H1 (cell line): ENCODE results near the gene RPS5. TPM values are rescaled to one million over a fixed set of nuclear protein-coding genes. Genes with fewer than 3 reads are reported as not detected.

Source experiments
- CTCF ChIA-PET: fragments of 300-600 bp; sonication (Branson Sonifier 250); formaldehyde crosslinking; loops from one replicate; lab custom pipeline; 2021; ENCODE audit not compliant: partially characterized antibody; lab: Charles Lee
- POLR2A ChIA-PET: fragments of 300-600 bp; sonication (Branson Sonifier 250); formaldehyde crosslinking; loops from one replicate; lab custom pipeline; 2021; ENCODE audit warnings: inconsistent platforms; ENCODE audit not compliant: partially characterized antibody; lab: Charles Lee
- DNase-seq, 2 experiments: peaks; one replicate each; pipeline versions ENCODE4 v3.0.0 to v3.0.0-alpha.2; 2010 to 2022; ENCODE audit warnings: low spot score in 2 of 2, low read depth in 1 of 2, mixed read lengths in 1 of 2
- FAIRE-seq: peaks from 2 replicates; lab custom pipeline; 2011; peaks lifted over from hg19 to GRCh38; lab: Jason Lieb, UNC
- H2AFZ ChIP-seq: 2 replicates; pipeline ENCODE4 v1.8.1; 2012; ENCODE audit warnings: low read length, inconsistent platforms
- H2AK5ac ChIP-seq: 2 replicates; pipeline ENCODE4 v1.6.1; 2013; ENCODE audit warnings: low read depth, low read length
- H2BK120ac ChIP-seq: replicated peaks from 2 replicates; pipeline ENCODE3; 2013; ENCODE audit warnings: low read depth, low read length, inconsistent platforms
- H2BK12ac ChIP-seq: 2 replicates; pipeline ENCODE4 v1.6.1; 2013; ENCODE audit warnings: low read depth, low read length
- H2BK15ac ChIP-seq: 2 replicates; pipeline ENCODE4 v1.6.1; 2013; ENCODE audit warnings: low read length
- H2BK20ac ChIP-seq: 2 replicates; pipeline ENCODE4 v1.6.1; 2013; ENCODE audit warnings: low read length
- H2BK5ac ChIP-seq: 2 replicates; pipeline ENCODE4 v1.6.1; 2013; ENCODE audit warnings: low read depth, low read length
- H3K14ac ChIP-seq: 2 replicates; pipeline ENCODE4 v1.6.1; 2013; ENCODE audit warnings: inconsistent platforms; ENCODE audit not compliant: insufficient read length
- H3K18ac ChIP-seq: 2 replicates; pipeline ENCODE4 v1.6.1; 2013; ENCODE audit warnings: low read length; ENCODE audit errors: extremely low read depth
- H3K23ac ChIP-seq: 2 replicates; pipeline ENCODE4 v1.6.1; 2013; ENCODE audit warnings: inconsistent platforms; ENCODE audit not compliant: insufficient read length
- H3K23me2 ChIP-seq: 2 replicates; pipeline ENCODE4 v1.6.1; 2013; ENCODE audit warnings: low read depth, low read length
- H3K27ac ChIP-seq: 2 replicates; pipeline ENCODE4 v1.6.1; 2011; ENCODE audit warnings: low read depth, low read length, inconsistent platforms
- H3K27me3 ChIP-seq, 4 experiments: replicated peaks in 1 of 4; 1 replicate in 1 of 4; 2 replicates in 3 of 4; pipeline versions ENCODE4 v1.6.1 to v1.8.1; 2011 to 2013; ENCODE audit warnings: low read length in 3 of 4, mild to moderate bottlenecking in 3 of 4, inconsistent platforms in 2 of 4, mixed read lengths in 2 of 4, moderate library complexity in 1 of 4; ENCODE audit not compliant: control insufficient read depth in 3 of 4, insufficient read depth in 3 of 4; ENCODE audit errors: extremely low read depth in 1 of 4
- H3K36me3 ChIP-seq, 4 experiments: 2 replicates each; pipeline versions ENCODE4 v1.6.1 to v1.8.1; 2011 to 2013; ENCODE audit warnings: mild to moderate bottlenecking in 4 of 4, low read length in 3 of 4, moderate library complexity in 2 of 4, control low read depth in 1 of 4, inconsistent platforms in 1 of 4; ENCODE audit not compliant: insufficient read depth in 4 of 4, control insufficient read depth in 2 of 4
- H3K4ac ChIP-seq: replicated peaks from 2 replicates; pipeline ENCODE3; 2013; ENCODE audit warnings: low read length, low read depth, mixed read lengths, inconsistent platforms; ENCODE audit not compliant: insufficient read length
- H3K4me1 ChIP-seq, 4 experiments: replicated peaks in 1 of 4; 1 replicate in 1 of 4; 2 replicates in 3 of 4; pipeline versions ENCODE4 v1.6.1 to v1.8.1; 2011 to 2013; ENCODE audit warnings: low read length in 3 of 4, inconsistent platforms in 2 of 4, mixed read lengths in 1 of 4; ENCODE audit not compliant: insufficient read depth in 4 of 4, control insufficient read depth in 3 of 4
- H3K4me2 ChIP-seq, 2 experiments: 2 replicates each; pipeline versions ENCODE4 v1.6.1 to v1.8.1; 2011 to 2013; ENCODE audit warnings: low read depth in 2 of 2, low read length in 2 of 2, control low read depth in 1 of 2, inconsistent platforms in 1 of 2, mild to moderate bottlenecking in 1 of 2; ENCODE audit not compliant: insufficient read depth in 1 of 2
- H3K4me3 ChIP-seq, 4 experiments: fragments of 200-600, 300-600 bp in 1 of 4; sonication (generic), shearing (Covaris generic), sonication (Bioruptor Twin) in 1 of 4; 2 replicates each; pipeline versions ENCODE4 v1.5.1 to v1.8.1; 2011 to 2016; ENCODE audit warnings: low read length in 4 of 4, low read depth in 3 of 4, control low read depth in 2 of 4, inconsistent platforms in 2 of 4, mild to moderate bottlenecking in 2 of 4, mixed read lengths in 1 of 4, moderate library complexity in 1 of 4; ENCODE audit not compliant: insufficient read depth in 2 of 4; ENCODE audit errors: extremely low read depth in 1 of 4
- H3K56ac ChIP-seq: replicated peaks from 2 replicates; pipeline ENCODE3; 2013; ENCODE audit warnings: low read depth, mild to moderate bottlenecking, mixed read lengths, low read length, inconsistent platforms; ENCODE audit not compliant: insufficient read length
- H3K79me1 ChIP-seq: 2 replicates; pipeline ENCODE4 v1.6.1; 2013; ENCODE audit warnings: low read depth, low read length, control low read depth
- H3K79me2 ChIP-seq, 2 experiments: 2 replicates each; pipeline versions ENCODE4 v1.6.1 to v1.8.1; 2012 to 2013; ENCODE audit warnings: low read length in 2 of 2, mild to moderate bottlenecking in 2 of 2, inconsistent platforms in 1 of 2; ENCODE audit not compliant: insufficient read depth in 2 of 2, control insufficient read depth in 1 of 2
- H3K9ac ChIP-seq, 4 experiments: replicated peaks in 1 of 4; 1 replicate in 1 of 4; 2 replicates in 3 of 4; pipeline versions ENCODE4 v1.6.1 to v1.8.1; 2011 to 2013; ENCODE audit warnings: low read depth in 3 of 4, low read length in 3 of 4, control low read depth in 2 of 4, mild to moderate bottlenecking in 2 of 4, moderate library complexity in 2 of 4, inconsistent platforms in 1 of 4; ENCODE audit errors: extremely low read depth in 1 of 4
- H3K9me3 ChIP-seq, 2 experiments: 2 replicates each; pipeline versions ENCODE4 v1.6.1 to v1.8.1; 2012 to 2013; ENCODE audit warnings: mild to moderate bottlenecking in 2 of 2, moderate library complexity in 2 of 2, control low read depth in 1 of 2, inconsistent platforms in 1 of 2, low read depth in 1 of 2, low read length in 1 of 2, mixed read lengths in 1 of 2; ENCODE audit not compliant: insufficient read depth in 2 of 2
- H4K20me1 ChIP-seq, 2 experiments: replicated peaks in 1 of 2; 2 replicates each; pipeline versions ENCODE3 to v1.8.1; 2011 to 2013; ENCODE audit warnings: inconsistent platforms in 2 of 2, low read length in 2 of 2, mild to moderate bottlenecking in 1 of 2; ENCODE audit not compliant: insufficient read depth in 2 of 2, control insufficient read depth in 1 of 2
- H4K5ac ChIP-seq: 2 replicates; pipeline ENCODE4 v1.6.1; 2013; ENCODE audit warnings: low read length, low read depth, mixed read lengths, inconsistent platforms; ENCODE audit not compliant: insufficient read length
- H4K8ac ChIP-seq: 2 replicates; pipeline ENCODE4 v1.8.0; 2013; ENCODE audit warnings: mild to moderate bottlenecking, moderate library complexity, low read length, inconsistent platforms; ENCODE audit not compliant: insufficient read depth; ENCODE audit errors: extremely low read depth
- H4K91ac ChIP-seq: replicated peaks from 2 replicates; pipeline ENCODE3; 2013; ENCODE audit warnings: low read length, mixed read lengths, inconsistent platforms; ENCODE audit not compliant: insufficient read length
- CREB1 ChIP-seq: IDR thresholded peaks from 2 replicates; pipeline ENCODE4 v1.6.1; 2012; ENCODE audit warnings: inconsistent platforms
- E2F6 ChIP-seq: IDR thresholded peaks from 2 replicates; pipeline ENCODE4 v1.6.1; 2012; ENCODE audit warnings: inconsistent platforms
- KDM4A ChIP-seq: IDR thresholded peaks from one replicate; pipeline ENCODE4 v1.7.1; 2012; ENCODE audit warnings: low read depth, mild to moderate bottlenecking, moderate library complexity, low read length, inconsistent platforms; ENCODE audit not compliant: severe bottlenecking
- MAX ChIP-seq: IDR thresholded peaks from 2 replicates; pipeline ENCODE4 v1.6.1; 2012; ENCODE audit warnings: inconsistent platforms
- WGBS, 2 experiments: shearing (Covaris generic) in 1 of 2; methylation state at CpG; one replicate each; pipeline versions ENCODE4 v1.1.6 to v1.1.7; 2013 to 2015; ENCODE audit warnings: low lambda C conversion rate in 2 of 2, mixed read lengths in 2 of 2, inconsistent platforms in 1 of 2, low coverage in 1 of 2, missing lambda C conversion rate in 1 of 2; ENCODE audit not compliant: insufficient replicate concordance in 2 of 2, insufficient coverage in 1 of 2, insufficient read length in 1 of 2; ENCODE audit errors: extremely low coverage in 1 of 2, missing lambda C conversion rate in 1 of 2; 5-methylcytosine and 5-hydroxymethylcytosine counted together
- polyA plus RNA-seq, 7 experiments: library from polyadenylated mRNA; depleted of rRNA in 3 of 7; stranded (reverse) in 5 of 7; unstranded in 2 of 7; fragments of >200 nt in 5 of 7; fragments of 200-250 nt in 2 of 7; gene quantifications; 1 replicate in 5 of 7; 2 replicates in 1 of 7; 4 replicates in 1 of 7; pipeline versions ENCODE4 v1.2.1 to v1.2.3, GENCODE V29; 2011 to 2013; ENCODE audit warnings: missing spikeins in 2 of 7, mixed read lengths in 2 of 7
- total RNA-seq: library from RNA; stranded (reverse); fragmentation: NEBNext Ultra II Directional; extraction: Animal tissue kit (Norgen Biotek cat#: 25700); gene quantifications from 2 replicates; pipeline ENCODE4 v1.2.1, GENCODE V29; 2021

Gene RPS5
- total and polyA plus RNA-seq, 2 of the 8 experiments (the other 6 are each of a cell fraction or from before 2014, with no cell fraction given) = 1,557 to 5,731 TPM

- H3K23ac ChIP-seq = no peak overlapping the region
- peak overlapping the region; percentile 6 to 57 (median 22); a peak in 7 of 8 replicates for H3K4me3 ChIP-seq
- H3K9me3 ChIP-seq = no peaks in the 10 kb centered on the region
- no peak overlapping the region for H3K9ac ChIP-seq
- H4K5ac ChIP-seq = no peak overlapping the region
- FAIRE-seq = no peak
- H3K4ac ChIP-seq = no peak overlapping the region
- H4K8ac ChIP-seq = peak overlapping the region; percentile 77
- no peak overlapping the region for H2BK5ac ChIP-seq
- no peak overlapping the region for H2BK120ac ChIP-seq
- peak overlapping the region; percentile 48; the same call in 1 of the 2 replicates for H3K18ac ChIP-seq
- ChIA-PET CTCF (no interaction called here), POLR2A (interaction anchor here (0.6 to 7.2 kb wide), 17 partner anchors 10 to 123 kb away, joined by 3 to 78 read pairs (median 7); partner anchors contain the start of genes RPS5, ZBTB45, ZNF497 and ZNF584)
- H2AK5ac ChIP-seq = no peak overlapping the region
- no peak overlapping the region for H2BK12ac ChIP-seq
- H3K27me3 ChIP-seq = peaks cover 3 to 17% (median 11%) of the 10 kb centered on the region in 4 experiments; a peak in 6 of 7 replicates
- H3K23me2 ChIP-seq = peaks cover 12% of the 10 kb centered on the region
- H3K4me2 ChIP-seq = peak overlapping the region; percentile 63 to 83
- TF ChIP-seq MAX (peak; percentile 44), CREB1 (no peak), KDM4A (peak; percentile 26), E2F6 (peak; percentile 45; the same call in 1 of the 2 replicates)
- no peaks in the 10 kb centered on the region for H3K79me2 ChIP-seq
- H2AFZ ChIP-seq = no peak overlapping the region
- peaks cover 12 to 14% of the 10 kb centered on the region in 2 experiments for H4K20me1 ChIP-seq
- H3K4me1 ChIP-seq = peaks cover 0 to 27% (median 17%) of the 10 kb centered on the region in 4 experiments; a peak in 5 of 7 replicates
- H3K27ac ChIP-seq = no peak overlapping the region
- no peak overlapping the region for H4K91ac ChIP-seq
- H2BK15ac ChIP-seq = no peak overlapping the region
- H2BK20ac ChIP-seq = no peak overlapping the region
- no peak overlapping the region for H3K14ac ChIP-seq
- peaks cover 11 to 26% (median 23%) of the 10 kb centered on the region in 4 experiments for H3K36me3 ChIP-seq
- peaks cover 2% of the 10 kb centered on the region; the same call in 1 of the 2 replicates for H3K79me1 ChIP-seq
- H3K56ac ChIP-seq = no peak overlapping the region
- DNase-seq = peak in 1 of 2 experiments; percentile 67
- 69% methylated on average over 30 of the region's 58 CpGs; no CpG with 5 or more reads in 1 of the 2 experiments for WGBS, 2 experiments
Measured at GRCh38 chr19:58396691-58397532, 9.8 kb downstream of the RPS5 start.
